ENCODE data around the gene PDE1A. TPM values are rescaled to one million over a fixed set of nuclear protein-coding genes. Genes with fewer than 3 reads are reported as not detected.
"Not testable (repeated sequence)": the region's sequence is repeated elsewhere in the genome, so short reads cannot be mapped to it uniquely, and the experiment has no call there.

Gene PDE1A
- total and polyA plus RNA-seq, 8 donors: 0.60 to 4.2 (median 1.6) TPM

GRCh38 chr2:182291296-182291695 is 135.5 kb downstream of the PDE1A start:
- FAIRE-seq (no peak), DNase-seq (no peak), ATAC-seq (no peak)
- Histone ChIP-seq H3K36me3 (no peaks in the 10 kb centered on the region), H3K27me3 (no peaks in the 10 kb centered on the region), H3K9me3 (no peaks in the 10 kb centered on the region), H3K4me3 (no peak overlapping the region), H3K27ac (no peak overlapping the region), H3K4me1 (no peaks in the 10 kb centered on the region)
- WGBS, 2 donors: 21 to 44% methylated on average over 1 of the region's 1 CpG
- TF ChIP-seq CTCF (IDR thresholded peaks at IDR 0.05): no peak
- intact Hi-C loops (cut with DNase I): no loop called here

GRCh38 chr2:182283512-182283911 is 143.3 kb downstream of the PDE1A start:
- no peak overlapping the region for H3K4me3 ChIP-seq
- no peak overlapping the region for H3K27ac ChIP-seq
- 77 to 92% methylated on average over 3 of the region's 3 CpGs for WGBS, 2 donors
- no peaks in the 10 kb centered on the region for H3K9me3 ChIP-seq
- no peaks in the 10 kb centered on the region for H3K36me3 ChIP-seq
- DNase-seq: no peak
- TF ChIP-seq CTCF (IDR thresholded peaks at IDR 0.05): no peak
- intact Hi-C loops (cut with DNase I): no loop called here
- no peak for FAIRE-seq
- H3K27me3 ChIP-seq: no peaks in the 10 kb centered on the region
- no peak for ATAC-seq
- no peaks in the 10 kb centered on the region for H3K4me1 ChIP-seq

GRCh38 chr2:182281276-182281675 is 145.6 kb downstream of the PDE1A start:
- no peak for DNase-seq
- Histone ChIP-seq H3K9me3 (no peaks in the 10 kb centered on the region), H3K4me3 (no peak overlapping the region), H3K27ac (no peak overlapping the region), H3K27me3 (no peaks in the 10 kb centered on the region), H3K36me3 (no peaks in the 10 kb centered on the region), H3K4me1 (no peaks in the 10 kb centered on the region)
- 36 to 52% methylated on average over 3 of the region's 3 CpGs for WGBS, 2 donors
- intact Hi-C loops (cut with DNase I): no loop called here
- TF ChIP-seq CTCF (IDR thresholded peaks at IDR 0.05): no peak
- no peak for ATAC-seq
- no peak for FAIRE-seq

GRCh38 chr2:182280118-182280517 is 146.7 kb downstream of the PDE1A start:
- no peak for FAIRE-seq
- Histone ChIP-seq H3K9me3 (no peaks in the 10 kb centered on the region), H3K36me3 (no peaks in the 10 kb centered on the region), H3K4me3 (no peak overlapping the region), H3K27ac (no peak overlapping the region), H3K4me1 (no peaks in the 10 kb centered on the region), H3K27me3 (no peaks in the 10 kb centered on the region)
- ATAC-seq: no peak
- intact Hi-C loops (cut with DNase I): no loop called here
- TF ChIP-seq CTCF (IDR thresholded peaks at IDR 0.05): no peak
- DNase-seq: no peak

GRCh38 chr2:182276662-182277061 is 150.2 kb downstream of the PDE1A start:
- FAIRE-seq; DNase-seq; H3K4me3 ChIP-seq; H3K36me3 ChIP-seq; H3K4me1 ChIP-seq; intact Hi-C loops (cut with DNase I); H3K27me3 ChIP-seq; ATAC-seq; H3K9me3 ChIP-seq; H3K27ac ChIP-seq: not testable (repeated sequence)
- 67 to 71% methylated on average over 6 of the region's 6 CpGs for WGBS, 2 donors

GRCh38 chr2:182267971-182268370 is 158.9 kb downstream of the PDE1A start:
- no peaks in the 10 kb centered on the region for H3K9me3 ChIP-seq
- no peaks in the 10 kb centered on the region for H3K27me3 ChIP-seq
- FAIRE-seq (no peak), DNase-seq (no peak), ATAC-seq (no peak)
- intact Hi-C loops (cut with DNase I): no loop called here
- no peaks in the 10 kb centered on the region for H3K36me3 ChIP-seq
- H3K27ac ChIP-seq: no peak overlapping the region
- no peak overlapping the region for H3K4me3 ChIP-seq
- H3K4me1 ChIP-seq: no peaks in the 10 kb centered on the region
- TF ChIP-seq CTCF (IDR thresholded peaks at IDR 0.05): no peak
- 65 to 71% methylated on average over 1 of the region's 1 CpG for WGBS, 2 donors
